H9 (cell line): ENCODE data around the gene PTGER4. TPM values are rescaled to one million over a fixed set of nuclear protein-coding genes. Genes with fewer than 3 reads are reported as not detected.

Source experiments
- DNase-seq: peaks from one replicate; pipeline ENCODE4 v3.0.0-alpha.2; 2017
- H2AFZ ChIP-seq: one replicate; pipeline ENCODE4 v1.6.1; 2013; ENCODE audit warnings: mild to moderate bottlenecking, low read length, control low read depth, moderate library complexity
- H2AK5ac ChIP-seq: 2 replicates; pipeline ENCODE4 v1.6.1; 2013; ENCODE audit warnings: low read length, control low read depth, mixed read lengths; ENCODE audit not compliant: insufficient read length
- H2BK120ac ChIP-seq: one replicate; pipeline ENCODE4 v1.6.1; 2013; ENCODE audit warnings: low read depth, mild to moderate bottlenecking, low read length, control low read depth, inconsistent platforms; ENCODE audit not compliant: poor library complexity, severe bottlenecking
- H2BK12ac ChIP-seq: 2 replicates; pipeline ENCODE4 v1.6.1; 2013; ENCODE audit warnings: low read length, control low read depth, mixed read lengths, low read depth; ENCODE audit not compliant: insufficient read length
- H2BK15ac ChIP-seq: 2 replicates; pipeline ENCODE4 v1.6.1; 2013; ENCODE audit warnings: low read depth, low read length, control low read depth
- H2BK20ac ChIP-seq: one replicate; pipeline ENCODE4 v1.6.1; 2013; ENCODE audit warnings: low read depth, mild to moderate bottlenecking, low read length, control low read depth, inconsistent platforms; ENCODE audit not compliant: poor library complexity, severe bottlenecking
- H2BK5ac ChIP-seq: 2 replicates; pipeline ENCODE4 v1.6.1; 2013; ENCODE audit warnings: low read length, control low read depth, mixed read lengths; ENCODE audit not compliant: insufficient read length
- H3K14ac ChIP-seq: 2 replicates; pipeline ENCODE4 v1.6.1; 2013; ENCODE audit warnings: low read length, control low read depth; ENCODE audit not compliant: insufficient read depth
- H3K18ac ChIP-seq: 2 replicates; pipeline ENCODE4 v1.6.1; 2013; ENCODE audit warnings: low read depth, mild to moderate bottlenecking, mixed read lengths, low read length, control low read depth; ENCODE audit not compliant: insufficient read length
- H3K23ac ChIP-seq: 2 replicates; pipeline ENCODE4 v1.6.1; 2013; ENCODE audit warnings: low read length, control low read depth, mixed read lengths, low read depth; ENCODE audit not compliant: insufficient read length
- H3K23me2 ChIP-seq: 2 replicates; pipeline ENCODE4 v1.6.1; 2013; ENCODE audit warnings: low read depth, mild to moderate bottlenecking, mixed read lengths, low read length, control low read depth; ENCODE audit not compliant: insufficient read length, poor library complexity, severe bottlenecking
- H3K27ac ChIP-seq: 2 replicates; pipeline ENCODE4 v1.5.1; 2013; ENCODE audit warnings: low read length, control low read depth, mixed read lengths, low read depth; ENCODE audit not compliant: insufficient read length
- H3K27me3 ChIP-seq: 2 replicates; pipeline ENCODE4 v1.6.1; 2013; ENCODE audit warnings: low read length, control low read depth, inconsistent platforms; ENCODE audit not compliant: insufficient read depth
- H3K4ac ChIP-seq: 2 replicates; pipeline ENCODE4 v1.6.1; 2013; ENCODE audit warnings: low read depth, mild to moderate bottlenecking, control low read depth, inconsistent platforms, low read length, moderate library complexity
- H3K4me1 ChIP-seq: 2 replicates; pipeline ENCODE4 v1.6.1; 2013; ENCODE audit warnings: low read length, control low read depth, inconsistent platforms; ENCODE audit not compliant: insufficient read depth
- H3K4me2 ChIP-seq: 2 replicates; pipeline ENCODE4 v1.6.1; 2013; ENCODE audit warnings: low read length, control low read depth, mixed read lengths; ENCODE audit not compliant: insufficient read length, insufficient read depth
- H3K56ac ChIP-seq: 2 replicates; pipeline ENCODE4 v1.6.1; 2013; ENCODE audit warnings: low read depth, mild to moderate bottlenecking, mixed read lengths, low read length, control low read depth; ENCODE audit not compliant: insufficient read length
- H3K79me1 ChIP-seq: 2 replicates; pipeline ENCODE4 v1.6.1; 2013; ENCODE audit warnings: low read depth, mild to moderate bottlenecking, moderate library complexity, low read length, control low read depth, inconsistent platforms; ENCODE audit not compliant: insufficient read depth, poor library complexity, severe bottlenecking
- H3K79me2 ChIP-seq: 2 replicates; pipeline ENCODE4 v1.6.1; 2013; ENCODE audit warnings: low read length, control low read depth, inconsistent platforms; ENCODE audit not compliant: insufficient read depth
- H3K9ac ChIP-seq: 2 replicates; pipeline ENCODE4 v1.6.1; 2013; ENCODE audit warnings: low read length, control low read depth, mixed read lengths; ENCODE audit not compliant: insufficient read length; ENCODE audit errors: extremely low read depth
- H3K9me3 ChIP-seq: one replicate; pipeline ENCODE4 v1.6.1; 2013; ENCODE audit warnings: low read depth, low read length, inconsistent platforms; ENCODE audit not compliant: control insufficient read depth
- H3T11ph ChIP-seq: one replicate; pipeline ENCODE4 v1.6.1; 2013; ENCODE audit warnings: mild to moderate bottlenecking, low read length, control low read depth, inconsistent platforms
- H4K20me1 ChIP-seq: one replicate; pipeline ENCODE4 v1.6.1; 2013; ENCODE audit not compliant: control insufficient read depth, insufficient read length, insufficient read depth
- H4K5ac ChIP-seq: 2 replicates; pipeline ENCODE4 v1.6.1; 2013; ENCODE audit warnings: low read depth, mild to moderate bottlenecking, mixed read lengths, low read length, control low read depth; ENCODE audit not compliant: insufficient read length
- H4K8ac ChIP-seq: replicated peaks from 2 replicates; pipeline ENCODE4 v1.6.1; 2013; ENCODE audit warnings: low read length, control low read depth, mixed read lengths, low read depth; ENCODE audit not compliant: insufficient read length
- H4K91ac ChIP-seq: 2 replicates; pipeline ENCODE4 v1.6.1; 2013; ENCODE audit warnings: low read depth, mild to moderate bottlenecking, moderate library complexity, mixed read lengths, low read length, control low read depth; ENCODE audit not compliant: insufficient read length
- H3K27ac Mint-ChIP-seq, 3 experiments: 2 replicates in 2 of 3; 3 replicates in 1 of 3; pipeline ENCODE4 v1.8.0; 2020 to 2021; ENCODE audit warnings: mixed read lengths in 3 of 3, mild to moderate bottlenecking in 1 of 3, moderate library complexity in 1 of 3
- H3K27me3 Mint-ChIP-seq: 2 replicates; pipeline ENCODE4 v1.8.0; 2021; ENCODE audit warnings: low read depth, mild to moderate bottlenecking, moderate library complexity, mixed read lengths
- H3K36me3 Mint-ChIP-seq, 3 experiments: 2 replicates in 2 of 3; 3 replicates in 1 of 3; pipeline ENCODE4 v1.8.0; 2020 to 2021; ENCODE audit warnings: low read depth in 3 of 3, mixed read lengths in 3 of 3; ENCODE audit not compliant: insufficient read depth in 1 of 3
- H3K4me1 Mint-ChIP-seq, 2 experiments: 2 replicates each; pipeline ENCODE4 v1.8.0; 2020; ENCODE audit warnings: mixed read lengths in 2 of 2
- H3K4me3 Mint-ChIP-seq, 2 experiments: 2 replicates in 1 of 2; 3 replicates in 1 of 2; pipeline ENCODE4 v1.8.0; 2020 to 2021; ENCODE audit warnings: mild to moderate bottlenecking in 2 of 2, mixed read lengths in 2 of 2, moderate library complexity in 1 of 2
- H3K9me3 Mint-ChIP-seq, 2 experiments: 2 replicates in 1 of 2; 3 replicates in 1 of 2; pipeline ENCODE4 v1.8.0; 2020; ENCODE audit warnings: mild to moderate bottlenecking in 2 of 2, mixed read lengths in 2 of 2, moderate library complexity in 1 of 2
- CTCF ChIP-seq: fragments of 200-600 bp; sonication (generic); conservative IDR thresholded peaks from 3 replicates; pipeline ENCODE4 v1.8.0; 2021; ENCODE audit warnings: antibody characterized with exemption, mild to moderate bottlenecking
- total RNA-seq: library from RNA; stranded (reverse); gene quantifications from 2 replicates; pipeline ENCODE4 v1.2.1, GENCODE V29; 2021

PTGER4 gene
- total RNA-seq, 1 experiment from 2014 or later: 0.35 TPM

- Histone ChIP-seq H3T11ph (no peak overlapping the region), H3K56ac (no peak overlapping the region), H3K4me1 (no peaks in the 10 kb centered on the region), H2AK5ac (no peak overlapping the region), H3K79me1 (no peaks in the 10 kb centered on the region), H2BK15ac (no peak overlapping the region), H2BK120ac (no peak overlapping the region), H3K18ac (no peak overlapping the region), H3K79me2 (no peaks in the 10 kb centered on the region), H4K8ac (no peak overlapping the region), H4K5ac (no peak overlapping the region), H2AFZ (no peak overlapping the region), H3K23me2 (no peaks in the 10 kb centered on the region), H3K4ac (no peak overlapping the region), H3K9me3 (no peaks in the 10 kb centered on the region), H4K20me1 (no peaks in the 10 kb centered on the region), H3K27ac (no peak overlapping the region), H2BK5ac (no peak overlapping the region), H3K4me2 (no peak overlapping the region), H3K23ac (no peak overlapping the region), H3K27me3 (no peaks in the 10 kb centered on the region), H4K91ac (no peak overlapping the region), H3K9ac (no peak overlapping the region), H2BK20ac (no peak overlapping the region), H2BK12ac (no peak overlapping the region), H3K14ac (no peak overlapping the region)
- no peaks in the 10 kb centered on the region; a peak in 1 of 5 replicates for H3K9me3 Mint-ChIP-seq
- no peak for TF ChIP-seq CTCF
- H3K27ac Mint-ChIP-seq: no peak overlapping the region
- peaks cover 0 to 1% (median 0%) of the 10 kb centered on the region in 3 experiments; a peak in 1 of 7 replicates for H3K36me3 Mint-ChIP-seq
- no peaks in the 10 kb centered on the region for H3K27me3 Mint-ChIP-seq
- no peak for DNase-seq
- no peak overlapping the region for H3K4me3 Mint-ChIP-seq
- no peaks in the 10 kb centered on the region for H3K4me1 Mint-ChIP-seq
Observed at GRCh38 chr5:40694433-40694832, 14.7 kb downstream of the PTGER4 start.
